Ovary (tissue), 3 donors: ENCODE data around the gene OR4K17.

ENCODE experiments used
- POLR2A ChIP-seq: fragments of 450-650 bp; IDR thresholded peaks from one replicate; pipeline ENCODE4 v1.6.1; 2017; ENCODE audit warnings: antibody characterized with exemption, mild to moderate bottlenecking, moderate library complexity
- TF ChIP-seq, protein P1 (sequence below), 3 donors: fragments of 450-650 bp in 2 of 3; fragments of 200-600 bp in 1 of 3; IDR thresholded peaks; one replicate each; pipeline versions ENCODE4 v1.5.1 to v1.8.0; 2016 to 2022; ENCODE audit warnings: antibody characterized with exemption in 3 of 3, mild to moderate bottlenecking in 1 of 3
- donor health status: DM: no; HTN: no; CAD: no.

DNA sequence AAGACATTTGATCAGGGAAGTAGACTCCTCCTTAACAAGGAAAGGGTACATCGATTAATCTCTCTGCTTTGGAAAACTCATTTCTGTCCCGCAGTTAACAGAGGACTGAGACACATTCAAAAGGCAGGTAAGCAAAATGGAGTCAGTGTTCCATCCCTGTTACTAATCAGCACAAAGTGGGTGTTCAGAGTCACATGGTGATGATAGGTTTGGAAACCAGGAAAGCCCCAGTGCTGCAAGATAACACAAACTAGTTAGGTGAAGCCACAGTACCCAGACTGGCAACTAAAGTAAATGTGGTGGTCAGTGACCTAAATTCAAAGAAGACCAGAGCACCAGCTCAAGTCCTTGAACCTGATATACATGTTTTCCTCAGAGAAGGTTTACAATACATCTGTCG is 1.8 kb downstream of the OR4K17 start:
- TF ChIP-seq, protein P1, sequence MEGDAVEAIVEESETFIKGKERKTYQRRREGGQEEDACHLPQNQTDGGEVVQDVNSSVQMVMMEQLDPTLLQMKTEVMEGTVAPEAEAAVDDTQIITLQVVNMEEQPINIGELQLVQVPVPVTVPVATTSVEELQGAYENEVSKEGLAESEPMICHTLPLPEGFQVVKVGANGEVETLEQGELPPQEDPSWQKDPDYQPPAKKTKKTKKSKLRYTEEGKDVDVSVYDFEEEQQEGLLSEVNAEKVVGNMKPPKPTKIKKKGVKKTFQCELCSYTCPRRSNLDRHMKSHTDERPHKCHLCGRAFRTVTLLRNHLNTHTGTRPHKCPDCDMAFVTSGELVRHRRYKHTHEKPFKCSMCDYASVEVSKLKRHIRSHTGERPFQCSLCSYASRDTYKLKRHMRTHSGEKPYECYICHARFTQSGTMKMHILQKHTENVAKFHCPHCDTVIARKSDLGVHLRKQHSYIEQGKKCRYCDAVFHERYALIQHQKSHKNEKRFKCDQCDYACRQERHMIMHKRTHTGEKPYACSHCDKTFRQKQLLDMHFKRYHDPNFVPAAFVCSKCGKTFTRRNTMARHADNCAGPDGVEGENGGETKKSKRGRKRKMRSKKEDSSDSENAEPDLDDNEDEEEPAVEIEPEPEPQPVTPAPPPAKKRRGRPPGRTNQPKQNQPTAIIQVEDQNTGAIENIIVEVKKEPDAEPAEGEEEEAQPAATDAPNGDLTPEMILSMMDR (IDR thresholded peaks at IDR 0.05), result no peak
- TF ChIP-seq POLR2A, result no peak
